NCI-H2196 (cell line): ENCODE measurements around the gene LPCAT3.

Source experiments
- DNase-seq: peaks from one replicate; lab custom pipeline; 2025; ENCODE audit not compliant: unreplicated experiment; lab: John Stamatoyannopoulos, UW

LPCAT3 gene

GRCh38 chr12:7001921-7002591 lies 16.2 kb downstream of the LPCAT3 start:
- no peak for DNase-seq

- DNase-seq, result no peak
Measured at GRCh38 chr12:6998715-6999451, 19.4 kb downstream of the LPCAT3 start.

- no peak for DNase-seq
Measured at GRCh38 chr12:6996040-6996441, 22.2 kb downstream of the LPCAT3 start.

- peak; percentile 32 for DNase-seq
Measured at GRCh38 chr12:6987956-6988553, 30.2 kb downstream of the LPCAT3 start.

- DNase-seq, result no peak
Measured at GRCh38 chr12:6982532-6982931, 35.7 kb downstream of the LPCAT3 start.

GRCh38 chr12:6981152-6982052 lies 36.9 kb downstream of the LPCAT3 start:
- DNase-seq, result no peak

- DNase-seq, result no peak
Measured at GRCh38 chr12:6980740-6981139, 37.5 kb downstream of the LPCAT3 start.

GRCh38 chr12:6980075-6980474 lies 38.2 kb downstream of the LPCAT3 start:
- DNase-seq, result no peak

GRCh38 chr12:6979453-6979852 lies 38.8 kb downstream of the LPCAT3 start:
- DNase-seq, result no peak

- no peak for DNase-seq
Measured at GRCh38 chr12:6979021-6979420, 39.3 kb downstream of the LPCAT3 start.

- DNase-seq, result peak; percentile 2
Measured at GRCh38 chr12:6978611-6979011, 39.7 kb downstream of the LPCAT3 start.

GRCh38 chr12:6978188-6978587 lies 40.1 kb downstream of the LPCAT3 start:
- DNase-seq, result no peak

- DNase-seq, result no peak
Measured at GRCh38 chr12:6977653-6978052, 40.6 kb downstream of the LPCAT3 start.

- no peak for DNase-seq
Measured at GRCh38 chr12:6975297-6976032, 42.8 kb downstream of the LPCAT3 start.

GRCh38 chr12:6974180-6974579 lies 44.1 kb downstream of the LPCAT3 start:
- no peak for DNase-seq

- no peak for DNase-seq
Measured at GRCh38 chr12:6970096-6970527, 48.2 kb downstream of the LPCAT3 start.

- no peak for DNase-seq
Measured at GRCh38 chr12:6968426-6968825, 49.9 kb downstream of the LPCAT3 start.

- DNase-seq, result no peak
Measured at GRCh38 chr12:6967651-6968100, 50.6 kb downstream of the LPCAT3 start.

GRCh38 chr12:6966351-6966750 lies 51.9 kb downstream of the LPCAT3 start:
- no peak for DNase-seq

- DNase-seq, result no peak
Measured at GRCh38 chr12:6965714-6966113, 52.6 kb downstream of the LPCAT3 start.
